Measurements from ENCODE around the gene LRRC42.
"Not testable (repeated sequence)": the region's sequence is repeated elsewhere in the genome, so short reads cannot be mapped to it uniquely, and the experiment has no call there.

LRRC42 gene

GRCh38 chr1:53949023-53949990 lies 3.2 kb downstream of the LRRC42 start:
- Mint-ChIP-seq H3K9me3 (no peaks in the 10 kb centered on the region), H3K27ac (no peak overlapping the region)
- peak; percentile 11 to 29 for DNase-seq

DNA sequence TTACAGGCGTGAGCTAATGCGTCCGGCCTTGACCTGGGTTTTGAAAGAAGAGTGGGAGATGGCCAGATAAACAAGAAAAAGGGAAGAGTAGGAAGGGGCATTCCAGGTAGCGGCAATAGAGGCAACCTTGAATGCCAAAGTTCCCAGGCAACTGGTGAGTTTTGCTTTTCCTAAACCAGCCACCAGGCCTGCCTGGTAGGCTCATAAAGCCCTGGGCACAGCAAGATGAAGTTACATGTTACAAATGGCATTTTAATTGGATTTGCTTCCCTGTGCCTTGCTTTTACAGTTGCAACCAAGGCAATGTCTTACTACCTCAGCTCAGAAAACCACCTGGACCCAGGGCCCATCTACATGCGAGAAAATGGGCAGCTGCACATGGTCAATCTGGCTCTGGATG lies 5.5 kb downstream of the LRRC42 start:
- Mint-ChIP-seq H3K27me3 (no peaks in the 10 kb centered on the region), H3K4me1 (peaks cover 29% of the 10 kb centered on the region), H3K4me3 (no peak overlapping the region), H3K27ac (no peak overlapping the region), H3K9me3 (no peaks in the 10 kb centered on the region)
- ATAC-seq (no peak), DNase-seq (no peak)

More at GRCh38 chr1:53949023-53949990, 3.2 kb downstream of the LRRC42 start:
- ATAC-seq: no peak
- H3K4me3 Mint-ChIP-seq: no peak overlapping the region
- no peaks in the 10 kb centered on the region for H3K27me3 Mint-ChIP-seq
- H3K4me1 Mint-ChIP-seq: peaks cover 38% of the 10 kb centered on the region

DNA sequence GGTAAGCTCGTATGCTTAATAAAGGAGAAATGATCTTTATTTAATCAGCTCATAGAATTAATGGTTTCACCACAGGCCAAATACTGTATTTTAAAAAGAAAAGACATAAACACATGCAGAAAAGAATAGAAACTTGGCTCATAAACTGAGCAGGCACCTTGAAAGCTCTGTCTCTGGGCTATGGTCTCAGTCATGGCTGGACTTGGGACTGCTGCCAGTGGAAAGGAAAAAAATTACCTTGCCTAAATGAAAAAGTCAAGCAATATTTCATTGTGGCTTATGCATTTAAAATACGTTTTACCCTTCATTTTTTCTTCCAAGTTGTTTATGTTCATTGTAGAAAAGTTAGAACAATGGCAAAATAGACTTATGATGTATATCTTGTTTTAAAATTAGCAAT lies 8.0 kb downstream of the LRRC42 start:
- H3K27ac Mint-ChIP-seq: no peak overlapping the region
- no peak overlapping the region for H3K4me3 Mint-ChIP-seq
- ATAC-seq (no peak), DNase-seq (no peak)
- H3K9me3 Mint-ChIP-seq: no peaks in the 10 kb centered on the region
- peaks cover 21% of the 10 kb centered on the region for H3K4me1 Mint-ChIP-seq
- H3K27me3 Mint-ChIP-seq: no peaks in the 10 kb centered on the region

DNA sequence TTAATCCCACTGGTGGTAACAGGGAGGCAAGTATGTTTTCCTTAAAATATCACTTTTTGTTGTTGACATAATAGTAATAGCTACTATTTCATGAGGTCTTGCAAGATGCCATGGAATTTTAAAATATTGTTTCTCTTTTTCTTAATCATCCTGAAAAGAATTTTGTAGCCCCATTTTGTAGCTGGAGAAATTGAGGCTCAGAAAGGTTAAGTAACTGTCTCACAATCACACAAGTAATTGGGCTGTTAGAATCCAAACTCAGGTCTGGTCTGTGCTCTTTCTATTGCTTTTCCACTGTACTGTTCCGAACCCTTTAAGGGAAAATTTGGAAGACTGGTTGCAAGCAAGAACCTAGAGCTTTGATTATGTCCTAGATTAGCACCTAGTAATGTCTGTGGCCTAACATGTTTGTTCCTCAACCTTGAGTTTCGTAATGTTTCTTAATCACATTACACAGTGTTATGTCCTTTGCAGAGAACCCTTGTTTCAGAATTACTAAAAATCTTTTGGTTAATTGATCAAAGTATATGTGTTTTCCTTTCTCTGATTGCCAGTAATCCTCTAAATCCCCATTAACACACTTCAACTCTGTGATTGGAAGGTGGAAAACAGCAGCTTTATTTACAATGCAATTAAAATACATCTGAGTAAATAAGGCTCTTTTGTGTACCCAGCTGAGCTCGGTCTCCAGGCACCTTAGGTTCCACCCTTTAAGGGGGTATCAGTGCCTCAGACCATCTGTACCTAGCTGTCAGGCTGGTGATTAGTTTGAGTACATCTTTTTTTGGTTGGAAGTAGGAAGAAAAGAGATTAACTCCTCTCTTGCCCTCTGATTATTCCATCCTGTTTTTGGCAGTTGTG lies 10.4 kb downstream of the LRRC42 start:
- ATAC-seq (no peak), DNase-seq (no peak)

DNA sequence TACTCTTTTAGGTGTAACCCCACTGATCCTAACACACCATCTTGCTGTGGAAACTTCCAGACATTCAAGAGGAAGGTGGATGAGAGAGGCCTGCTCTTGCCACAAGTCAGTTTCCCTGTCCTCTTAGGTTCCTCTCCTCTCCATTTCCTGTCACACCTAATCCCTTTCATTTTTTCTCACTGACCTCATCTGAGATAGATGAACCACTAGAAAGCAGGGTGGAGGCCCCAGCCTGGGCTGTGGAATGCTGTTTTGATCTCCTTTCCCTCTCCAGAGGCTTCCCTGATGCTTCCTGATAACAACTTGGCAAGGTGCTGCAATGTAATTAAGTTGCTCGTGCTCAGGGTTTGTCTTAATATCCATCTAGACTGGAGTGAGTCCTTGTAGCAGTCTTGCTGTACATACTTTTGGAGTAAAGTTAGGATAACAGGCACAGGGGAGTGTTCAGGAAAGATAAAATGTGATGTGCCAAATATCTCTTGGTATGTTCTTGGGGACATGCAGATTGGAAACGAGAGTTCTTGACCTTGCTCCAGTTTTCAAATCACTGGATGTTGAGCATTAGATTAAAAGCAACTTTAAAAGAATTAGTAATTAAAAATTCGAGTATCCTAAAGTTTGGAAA lies 11.2 kb downstream of the LRRC42 start:
- ATAC-seq (no peak), DNase-seq (no peak)
- Mint-ChIP-seq H3K4me3 (no peak overlapping the region), H3K27me3 (no peaks in the 10 kb centered on the region), H3K27ac (peak overlapping the region in 1 of 2 donors; percentile 82), H3K4me1 (peaks cover 10% of the 10 kb centered on the region), H3K9me3 (no peaks in the 10 kb centered on the region)

More for the DNA sequence above, 10.4 kb downstream of the LRRC42 start:
- H3K27ac Mint-ChIP-seq: no peak overlapping the region
- no peaks in the 10 kb centered on the region for H3K27me3 Mint-ChIP-seq
- H3K9me3 Mint-ChIP-seq: no peaks in the 10 kb centered on the region
- peaks cover 10% of the 10 kb centered on the region for H3K4me1 Mint-ChIP-seq
- no peak overlapping the region for H3K4me3 Mint-ChIP-seq

DNA sequence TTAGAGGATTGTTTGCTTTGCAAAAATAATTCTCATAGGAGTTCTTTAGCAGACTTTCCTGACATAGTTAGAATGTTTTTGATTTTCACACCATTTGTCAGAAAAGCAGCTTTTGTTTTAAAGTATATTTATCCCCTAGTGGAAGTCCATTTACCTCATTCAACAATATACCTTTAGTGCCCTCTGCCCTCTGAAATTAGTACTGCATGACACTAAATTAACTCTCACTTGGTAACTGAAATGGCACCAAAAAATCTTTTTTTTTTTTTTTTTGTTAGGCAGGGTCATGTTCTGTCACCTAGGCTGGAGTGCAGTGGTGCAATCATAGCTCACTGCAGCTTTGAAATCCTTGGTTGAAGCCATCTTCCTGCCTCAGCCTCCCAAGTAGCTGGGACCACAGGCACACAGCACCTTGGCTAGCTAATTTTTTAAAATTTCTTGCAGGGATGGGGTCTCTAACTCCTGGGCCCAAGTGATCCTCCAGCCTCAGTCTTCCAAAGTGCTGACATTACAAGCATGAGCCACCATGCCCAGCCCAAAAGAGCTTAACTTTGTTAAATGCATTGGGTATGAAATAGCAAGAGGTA lies 13.6 kb downstream of the LRRC42 start:
- Mint-ChIP-seq H3K27ac (no peak overlapping the region), H3K4me1 (peaks cover 10% of the 10 kb centered on the region), H3K27me3 (no peaks in the 10 kb centered on the region), H3K9me3 (no peaks in the 10 kb centered on the region), H3K4me3 (no peak overlapping the region)
- DNase-seq (no peak), ATAC-seq (no peak)

GRCh38 chr1:53962395-53962794 lies 16.2 kb downstream of the LRRC42 start:
- peak overlapping the region in 1 of 2 donors; percentile 44 for H3K27ac Mint-ChIP-seq
- H3K4me3 Mint-ChIP-seq: no peak overlapping the region
- H3K27me3 Mint-ChIP-seq: no peaks in the 10 kb centered on the region
- DNase-seq (no peak), ATAC-seq (no peak)
- H3K9me3 Mint-ChIP-seq: no peaks in the 10 kb centered on the region
- peaks cover 1% of the 10 kb centered on the region for H3K4me1 Mint-ChIP-seq

GRCh38 chr1:53963460-53963859 lies 17.3 kb downstream of the LRRC42 start:
- no peak overlapping the region for H3K27ac Mint-ChIP-seq
- H3K27me3 Mint-ChIP-seq: no peaks in the 10 kb centered on the region
- no peak overlapping the region for H3K4me3 Mint-ChIP-seq
- ATAC-seq: no peak
- no peaks in the 10 kb centered on the region for H3K4me1 Mint-ChIP-seq
- no peaks in the 10 kb centered on the region for H3K9me3 Mint-ChIP-seq
- no peak for DNase-seq

DNA sequence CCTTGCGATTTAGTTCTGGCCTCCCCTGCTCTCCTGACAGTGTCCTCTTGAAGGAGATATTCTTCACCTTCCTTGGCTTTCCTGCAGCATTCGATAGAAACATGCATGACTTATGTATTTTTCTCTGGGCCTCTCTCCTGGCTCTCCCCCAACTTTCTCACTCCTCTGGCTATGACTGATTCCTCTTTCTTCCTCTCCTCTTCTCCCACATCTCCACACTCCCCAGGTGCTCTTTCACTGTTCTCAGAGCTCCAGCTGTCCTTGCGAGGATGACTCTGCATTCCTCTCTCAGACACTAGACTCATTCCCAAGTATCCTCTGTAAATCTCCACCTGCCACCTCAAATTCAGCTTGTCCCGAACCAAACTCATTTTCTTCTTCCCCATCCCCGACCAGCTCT lies 18.0 kb downstream of the LRRC42 start:
- no peaks in the 10 kb centered on the region for H3K27me3 Mint-ChIP-seq
- DNase-seq (no peak), ATAC-seq (no peak)
- H3K9me3 Mint-ChIP-seq: no peaks in the 10 kb centered on the region
- H3K27ac Mint-ChIP-seq: peak overlapping the region in 1 of 2 donors; percentile 80
- no peak overlapping the region for H3K4me3 Mint-ChIP-seq
- H3K4me1 Mint-ChIP-seq: no peaks in the 10 kb centered on the region

DNA sequence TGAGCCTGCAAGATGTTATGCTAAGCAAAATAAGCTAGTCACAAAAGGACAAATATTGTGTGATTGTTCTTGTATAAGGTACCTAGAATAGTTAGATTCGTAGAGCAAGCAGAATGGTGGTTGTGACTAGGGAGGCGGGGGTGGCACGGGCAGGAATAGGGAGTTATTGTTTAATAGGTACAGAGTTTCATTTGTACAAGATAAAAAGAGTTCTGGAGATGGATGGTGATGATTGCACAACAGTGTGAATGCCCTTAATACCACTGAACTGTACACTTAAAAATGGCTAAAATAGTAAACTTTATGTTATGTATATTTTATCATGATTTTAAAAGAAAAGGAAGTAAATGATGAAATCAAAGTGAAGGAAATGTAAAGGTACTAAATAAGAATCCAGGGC lies 20.6 kb downstream of the LRRC42 start:
- Mint-ChIP-seq H3K9me3 (no peaks in the 10 kb centered on the region), H3K27ac (no peak overlapping the region)
- ATAC-seq: no peak

GRCh38 chr1:53967409-53968124 lies 21.4 kb downstream of the LRRC42 start:
- ATAC-seq: no peak
- no peak for DNase-seq
- Mint-ChIP-seq H3K27ac (no peak overlapping the region), H3K4me1 (no peaks in the 10 kb centered on the region), H3K9me3 (no peaks in the 10 kb centered on the region), H3K27me3 (no peaks in the 10 kb centered on the region), H3K4me3 (no peak overlapping the region)

More for the DNA sequence above, 20.6 kb downstream of the LRRC42 start:
- Mint-ChIP-seq H3K4me1 (no peaks in the 10 kb centered on the region), H3K4me3 (no peak overlapping the region), H3K27me3 (no peaks in the 10 kb centered on the region)
- DNase-seq: no peak

- no peak for ATAC-seq
- Mint-ChIP-seq H3K4me3 (no peak overlapping the region), H3K9me3 (no peaks in the 10 kb centered on the region), H3K27me3 (no peaks in the 10 kb centered on the region), H3K27ac (no peak overlapping the region), H3K4me1 (no peaks in the 10 kb centered on the region)
- no peak for DNase-seq
These were observed 22.0 kb downstream of the LRRC42 start for GRCh38 chr1:53968125-53968513.

GRCh38 chr1:53969323-53969722 lies 23.2 kb downstream of the LRRC42 start:
- not testable (repeated sequence) for DNase-seq, H3K27ac Mint-ChIP-seq, H3K4me3 Mint-ChIP-seq, H3K27me3 Mint-ChIP-seq, H3K9me3 Mint-ChIP-seq, H3K4me1 Mint-ChIP-seq, ATAC-seq

GRCh38 chr1:53971718-53972117 lies 25.6 kb downstream of the LRRC42 start:
- DNase-seq: no peak

GRCh38 chr1:53975861-53976260 lies 29.7 kb downstream of the LRRC42 start:
- DNase-seq: no peak
- no peak for ATAC-seq
- H3K27me3 Mint-ChIP-seq: no peaks in the 10 kb centered on the region
- H3K27ac Mint-ChIP-seq: no peak overlapping the region
- H3K4me1 Mint-ChIP-seq: no peaks in the 10 kb centered on the region
- H3K4me3 Mint-ChIP-seq: no peak overlapping the region
- no peaks in the 10 kb centered on the region for H3K9me3 Mint-ChIP-seq

More at GRCh38 chr1:53971718-53972117, 25.6 kb downstream of the LRRC42 start:
- H3K27ac Mint-ChIP-seq: no peak overlapping the region
- no peaks in the 10 kb centered on the region for H3K9me3 Mint-ChIP-seq
- H3K4me1 Mint-ChIP-seq: no peaks in the 10 kb centered on the region
- no peak for ATAC-seq
- H3K4me3 Mint-ChIP-seq: no peak overlapping the region
- no peaks in the 10 kb centered on the region for H3K27me3 Mint-ChIP-seq

Data from stimulated activated naive CD8-positive, alpha-beta T cell treated with anti-CD3 and anti-CD28 coated beads, Interleukin-15, amount 100 ng/mL, for 72 hours (primary cell).